WTC11 (cell line): ENCODE measurements around the gene NOX5. TPM values are rescaled to one million over a fixed set of nuclear protein-coding genes. Genes with fewer than 3 reads are reported as not detected.
A peak's percentile ranks its signal among the peaks of the same experiment; 100 is the strongest.

Experiments
- AR ChIP-seq: fragments of 250-450 bp; sonication (Bioruptor Pico); IDR thresholded peaks from 2 replicates; pipeline ENCODE4 v1.9.0; 2021; ENCODE audit warnings: mild to moderate bottlenecking
- ATF1 ChIP-seq: sonication (generic); formaldehyde crosslinking; IDR thresholded peaks from 2 replicates; pipeline ENCODE4 v1.8.1; 2023; ENCODE audit warnings: mild to moderate bottlenecking, moderate library complexity, missing genetic modification reagents
- CBFB ChIP-seq: sonication (generic); formaldehyde crosslinking; IDR thresholded peaks from 2 replicates; pipeline ENCODE4 v1.8.1; 2022; ENCODE audit warnings: mild to moderate bottlenecking, low read depth, missing genetic modification reagents
- CREB1 ChIP-seq: sonication (generic); formaldehyde crosslinking; IDR thresholded peaks from 2 replicates; pipeline ENCODE4 v1.8.0; 2023; ENCODE audit warnings: mild to moderate bottlenecking, missing genetic modification reagents
- CTCF ChIP-seq: fragments of 200-600 bp; IDR thresholded peaks from 2 replicates; pipeline ENCODE4 v1.8.0; 2022; ENCODE audit warnings: antibody characterized with exemption
- EMX1 ChIP-seq: fragments of 250-450 bp; sonication (Bioruptor Pico); IDR thresholded peaks from 2 replicates; pipeline ENCODE4 v1.8.0; 2021; ENCODE audit warnings: mild to moderate bottlenecking
- ETV6 ChIP-seq: sonication (generic); formaldehyde crosslinking; IDR thresholded peaks from 2 replicates; pipeline ENCODE4 v1.8.1; 2022; ENCODE audit warnings: mild to moderate bottlenecking, missing genetic modification reagents
- FOXK1 ChIP-seq: sonication (generic); formaldehyde crosslinking; IDR thresholded peaks from 2 replicates; pipeline ENCODE4 v1.8.0; 2022; ENCODE audit warnings: mild to moderate bottlenecking, moderate library complexity, missing genetic modification reagents
- JUN ChIP-seq: sonication (generic); formaldehyde crosslinking; IDR thresholded peaks from 2 replicates; pipeline ENCODE4 v1.8.0; 2023; ENCODE audit warnings: mild to moderate bottlenecking, missing genetic modification reagents
- KAT7 ChIP-seq: sonication (generic); formaldehyde crosslinking; IDR thresholded peaks from 2 replicates; pipeline ENCODE4 v1.8.1; 2023; ENCODE audit warnings: missing genetic modification reagents, mild to moderate bottlenecking, borderline replicate concordance
- MXD4 ChIP-seq: fragments of 250-450 bp; sonication (Bioruptor Pico); IDR thresholded peaks from 2 replicates; pipeline ENCODE4 v1.8.0; 2021; ENCODE audit warnings: mild to moderate bottlenecking, moderate library complexity, borderline replicate concordance
- NFATC4 ChIP-seq: fragments of 250-450 bp; sonication (Bioruptor Pico); IDR thresholded peaks from 2 replicates; pipeline ENCODE4 v1.9.0; 2021; ENCODE audit warnings: mild to moderate bottlenecking
- PRRX2 ChIP-seq: fragments of 250-450 bp; sonication (Bioruptor Pico); IDR thresholded peaks from 2 replicates; pipeline ENCODE4 v1.8.0; 2021; ENCODE audit warnings: mild to moderate bottlenecking
- SMAD3 ChIP-seq: sonication (generic); formaldehyde crosslinking; IDR thresholded peaks from 2 replicates; pipeline ENCODE4 v1.8.0; 2022; ENCODE audit warnings: missing genetic modification reagents, mild to moderate bottlenecking, borderline replicate concordance
- SMAD4 ChIP-seq: sonication (generic); formaldehyde crosslinking; IDR thresholded peaks from 2 replicates; pipeline ENCODE4 v1.8.0; 2022; ENCODE audit warnings: mild to moderate bottlenecking, missing genetic modification reagents
- SOX15 ChIP-seq: fragments of 250-450 bp; sonication (Bioruptor Pico); IDR thresholded peaks from 2 replicates; pipeline ENCODE4 v1.9.0; 2021; ENCODE audit warnings: mild to moderate bottlenecking
- ZBTB21 ChIP-seq: sonication (generic); formaldehyde crosslinking; IDR thresholded peaks from 2 replicates; pipeline ENCODE4 v1.8.1; 2023; ENCODE audit warnings: mild to moderate bottlenecking, missing genetic modification reagents, borderline replicate concordance
- ZNF219 ChIP-seq: sonication (generic); formaldehyde crosslinking; IDR thresholded peaks from 2 replicates; pipeline ENCODE4 v1.8.0; 2023; ENCODE audit warnings: missing genetic modification reagents, mild to moderate bottlenecking, borderline replicate concordance
- ZNF416 ChIP-seq: fragments of 250-450 bp; sonication (Bioruptor Pico); IDR thresholded peaks from 2 replicates; pipeline ENCODE4 v1.9.0; 2021; ENCODE audit warnings: mild to moderate bottlenecking, inconsistent platforms
- ZNF425 ChIP-seq: fragments of 250-450 bp; sonication (Bioruptor Pico); conservative IDR thresholded peaks from 2 replicates; pipeline ENCODE4 v1.9.0; 2021; ENCODE audit warnings: mild to moderate bottlenecking
- ZNF512 ChIP-seq: sonication (generic); formaldehyde crosslinking; IDR thresholded peaks from 2 replicates; pipeline ENCODE4 v1.8.1; 2022; ENCODE audit warnings: missing genetic modification reagents, borderline replicate concordance
- ZNF532 ChIP-seq: fragments of 250-450 bp; sonication (Bioruptor Pico); IDR thresholded peaks from 2 replicates; pipeline ENCODE4 v1.9.0; 2021; ENCODE audit warnings: mild to moderate bottlenecking, borderline replicate concordance
- ZNF671 ChIP-seq: fragments of 250-450 bp; sonication (Bioruptor Pico); IDR thresholded peaks from 2 replicates; pipeline ENCODE4 v1.8.0; 2021; ENCODE audit warnings: mild to moderate bottlenecking
- ZSCAN18 ChIP-seq: fragments of 250-450 bp; sonication (Bioruptor Pico); IDR thresholded peaks from 2 replicates; pipeline ENCODE4 v2.1.2; 2022; ENCODE audit warnings: mild to moderate bottlenecking, moderate library complexity
- total RNA-seq: library from RNA; stranded (reverse); gene quantifications from 3 replicates; pipeline ENCODE4 v1.2.3, GENCODE V29; 2021
- TF ChIP-seq, protein P1 (sequence below): sonication (generic); formaldehyde crosslinking; conservative IDR thresholded peaks from 2 replicates; pipeline ENCODE4 v1.8.1; 2022; ENCODE audit warnings: mild to moderate bottlenecking, missing genetic modification reagents
- TF ChIP-seq, protein P2 (sequence below): sonication (generic); formaldehyde crosslinking; IDR thresholded peaks from 2 replicates; pipeline ENCODE4 v1.8.0; 2022; ENCODE audit warnings: mild to moderate bottlenecking, missing genetic modification reagents

NOX5 gene
- total RNA-seq, 1 experiment from 2014 or later, result not detected

DNA sequence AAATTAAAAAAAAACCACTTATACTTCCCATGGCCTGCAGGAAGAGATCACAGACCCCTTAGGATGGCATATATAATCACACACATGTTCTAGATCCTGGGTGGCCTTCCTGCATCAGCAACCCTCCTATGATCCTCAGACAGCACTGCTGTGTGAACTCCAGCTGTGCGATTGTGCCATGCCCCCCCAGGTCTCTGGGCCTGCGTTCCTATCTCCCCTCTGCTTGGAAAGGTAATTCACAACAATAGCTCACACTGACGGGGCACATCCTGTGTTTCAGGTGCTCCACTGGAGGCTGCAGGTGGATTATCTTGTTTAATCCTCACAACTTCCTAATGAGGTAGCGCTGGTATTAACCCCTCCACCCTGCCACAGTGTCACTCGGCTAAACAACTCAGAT, 74.8 kb downstream of the NOX5 start (continued):
- no peak for TF ChIP-seq AR (CRISPR knock-in tag)
- no peak for TF ChIP-seq MXD4 (CRISPR knock-in tag)
- no peak for TF ChIP-seq CTCF
- TF ChIP-seq PRRX2, result no peak
- TF ChIP-seq ZNF416 (CRISPR knock-in tag), result no peak
- no peak for TF ChIP-seq ZNF532 (CRISPR knock-in tag)
- no peak for TF ChIP-seq SMAD3 (CRISPR knock-in tag)
- TF ChIP-seq EMX1 (CRISPR knock-in tag), result no peak
- TF ChIP-seq, protein P1, sequence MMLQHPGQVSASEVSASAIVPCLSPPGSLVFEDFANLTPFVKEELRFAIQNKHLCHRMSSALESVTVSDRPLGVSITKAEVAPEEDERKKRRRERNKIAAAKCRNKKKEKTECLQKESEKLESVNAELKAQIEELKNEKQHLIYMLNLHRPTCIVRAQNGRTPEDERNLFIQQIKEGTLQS (CRISPR knock-in tag), result no peak
- TF ChIP-seq ZNF425 (CRISPR knock-in tag), result no peak
- no peak for TF ChIP-seq ZSCAN18 (CRISPR knock-in tag)
- no peak for TF ChIP-seq SOX15 (CRISPR knock-in tag)
- TF ChIP-seq CBFB (CRISPR knock-in tag), result no peak
- no peak for TF ChIP-seq SMAD4 (CRISPR knock-in tag)
- no peak for TF ChIP-seq ZNF512 (CRISPR knock-in tag)
- TF ChIP-seq ZBTB21 (CRISPR knock-in tag), result no peak
- no peak for TF ChIP-seq ATF1 (CRISPR knock-in tag)
- TF ChIP-seq ZNF671 (CRISPR knock-in tag), result no peak
- TF ChIP-seq CREB1 (CRISPR knock-in tag), result no peak
- TF ChIP-seq ZNF219, result peak; percentile 51; the same call in 1 of the 2 replicates
- TF ChIP-seq ETV6, result peak; percentile 82
- no peak for TF ChIP-seq KAT7 (CRISPR knock-in tag)
- no peak for TF ChIP-seq NFATC4 (CRISPR knock-in tag)
- TF ChIP-seq FOXK1 (CRISPR knock-in tag), result peak; percentile 82; the same call in 1 of the 2 replicates
- TF ChIP-seq, protein P2, sequence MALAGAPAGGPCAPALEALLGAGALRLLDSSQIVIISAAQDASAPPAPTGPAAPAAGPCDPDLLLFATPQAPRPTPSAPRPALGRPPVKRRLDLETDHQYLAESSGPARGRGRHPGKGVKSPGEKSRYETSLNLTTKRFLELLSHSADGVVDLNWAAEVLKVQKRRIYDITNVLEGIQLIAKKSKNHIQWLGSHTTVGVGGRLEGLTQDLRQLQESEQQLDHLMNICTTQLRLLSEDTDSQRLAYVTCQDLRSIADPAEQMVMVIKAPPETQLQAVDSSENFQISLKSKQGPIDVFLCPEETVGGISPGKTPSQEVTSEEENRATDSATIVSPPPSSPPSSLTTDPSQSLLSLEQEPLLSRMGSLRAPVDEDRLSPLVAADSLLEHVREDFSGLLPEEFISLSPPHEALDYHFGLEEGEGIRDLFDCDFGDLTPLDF (CRISPR knock-in tag), result no peak
- TF ChIP-seq JUN (CRISPR knock-in tag), result no peak
